GM12865 (cell line): ENCODE measurements around the gene RPRD1A.
"Not testable (repeated sequence)": the region's sequence is repeated elsewhere in the genome, so short reads cannot be mapped to it uniquely, and the experiment has no call there.

ENCODE experiments used
- DNase-seq: peaks from one replicate; pipeline ENCODE4 v3.0.0; 2010; ENCODE audit warnings: low read depth
- H3K4me3 ChIP-seq: 2 replicates; pipeline ENCODE4 v1.5.1; 2011; ENCODE audit warnings: mild to moderate bottlenecking, low read depth, low read length, control low read depth
- TF ChIP-seq, protein P1 (sequence below): IDR thresholded peaks from 2 replicates; pipeline ENCODE4 v1.5.1; 2011; ENCODE audit warnings: low read length, control low read depth, low read depth, inconsistent platforms; ENCODE audit not compliant: insufficient read depth; ENCODE audit errors: missing control alignments

RPRD1A gene

DNA sequence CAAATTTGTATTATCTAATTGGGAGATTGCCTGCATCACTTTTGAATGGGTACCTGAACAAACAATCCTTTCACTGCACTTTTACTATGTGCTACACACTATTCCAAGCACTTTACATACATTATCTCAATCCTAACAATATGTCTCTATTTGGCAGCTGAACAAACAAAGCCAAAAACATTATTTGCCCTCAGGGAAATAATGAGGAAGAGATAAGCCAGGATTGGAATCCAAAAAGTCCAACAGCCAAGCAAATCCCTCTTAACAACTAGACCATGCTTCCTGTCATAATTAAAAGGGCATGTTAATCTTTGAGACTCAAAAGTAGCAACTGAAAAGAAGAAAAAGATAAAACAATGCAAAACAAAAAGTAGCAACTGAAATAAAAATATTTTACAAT is 32.1 kb downstream of the RPRD1A start:
- DNase-seq, result no peak
- TF ChIP-seq, protein P1, sequence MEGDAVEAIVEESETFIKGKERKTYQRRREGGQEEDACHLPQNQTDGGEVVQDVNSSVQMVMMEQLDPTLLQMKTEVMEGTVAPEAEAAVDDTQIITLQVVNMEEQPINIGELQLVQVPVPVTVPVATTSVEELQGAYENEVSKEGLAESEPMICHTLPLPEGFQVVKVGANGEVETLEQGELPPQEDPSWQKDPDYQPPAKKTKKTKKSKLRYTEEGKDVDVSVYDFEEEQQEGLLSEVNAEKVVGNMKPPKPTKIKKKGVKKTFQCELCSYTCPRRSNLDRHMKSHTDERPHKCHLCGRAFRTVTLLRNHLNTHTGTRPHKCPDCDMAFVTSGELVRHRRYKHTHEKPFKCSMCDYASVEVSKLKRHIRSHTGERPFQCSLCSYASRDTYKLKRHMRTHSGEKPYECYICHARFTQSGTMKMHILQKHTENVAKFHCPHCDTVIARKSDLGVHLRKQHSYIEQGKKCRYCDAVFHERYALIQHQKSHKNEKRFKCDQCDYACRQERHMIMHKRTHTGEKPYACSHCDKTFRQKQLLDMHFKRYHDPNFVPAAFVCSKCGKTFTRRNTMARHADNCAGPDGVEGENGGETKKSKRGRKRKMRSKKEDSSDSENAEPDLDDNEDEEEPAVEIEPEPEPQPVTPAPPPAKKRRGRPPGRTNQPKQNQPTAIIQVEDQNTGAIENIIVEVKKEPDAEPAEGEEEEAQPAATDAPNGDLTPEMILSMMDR, result no peak
- no peak overlapping the region for H3K4me3 ChIP-seq

DNA sequence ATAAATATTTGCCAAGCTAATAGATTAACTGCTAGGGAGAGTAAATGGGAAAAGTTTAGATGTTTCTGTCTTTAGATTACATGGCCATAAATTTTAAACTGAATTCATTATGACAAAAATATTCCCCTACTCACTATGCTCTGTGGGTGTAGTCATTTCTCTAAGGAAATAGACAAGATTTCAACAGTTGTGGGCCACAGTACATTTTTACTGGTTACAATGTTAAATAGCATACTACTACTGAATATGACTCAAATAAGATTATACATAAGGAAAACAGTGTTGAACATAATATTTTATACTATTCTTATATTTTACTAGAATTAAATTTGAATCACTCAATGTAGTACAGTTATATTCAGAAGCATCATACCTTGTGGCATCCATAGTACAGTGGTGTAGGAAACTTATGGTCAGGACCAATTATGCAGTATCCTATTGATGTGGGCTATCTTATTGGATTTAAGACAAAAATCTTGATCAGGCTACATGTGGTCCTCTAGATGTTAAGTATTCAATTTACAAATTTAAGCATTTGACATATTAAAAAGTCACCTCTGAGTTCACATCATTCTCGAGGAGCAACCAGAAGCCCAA is 33.0 kb downstream of the RPRD1A start:
- TF ChIP-seq, protein P1, result no peak
- DNase-seq, result no peak
- no peak overlapping the region for H3K4me3 ChIP-seq

DNA sequence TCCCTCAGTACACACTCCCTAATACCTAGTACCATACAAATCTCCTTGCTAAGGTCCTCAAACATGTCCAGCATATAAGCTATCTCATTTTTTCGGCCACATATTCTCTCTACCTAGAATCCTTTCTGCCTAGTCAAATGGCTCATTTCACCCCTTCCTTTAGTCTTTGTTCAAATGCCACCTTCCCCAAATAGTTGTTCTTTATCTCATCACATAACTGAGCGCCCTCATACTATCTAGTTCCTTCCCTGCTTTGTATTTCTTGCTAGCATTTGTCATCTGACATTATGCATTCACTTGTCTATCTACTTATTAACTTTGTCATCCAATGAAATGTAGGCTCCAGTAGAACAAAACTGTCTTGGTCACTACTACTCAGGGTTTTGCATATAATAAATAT is 35.5 kb downstream of the RPRD1A start:
- TF ChIP-seq, protein P1, result no peak
- DNase-seq, result no peak
- H3K4me3 ChIP-seq, result no peak overlapping the region

DNA sequence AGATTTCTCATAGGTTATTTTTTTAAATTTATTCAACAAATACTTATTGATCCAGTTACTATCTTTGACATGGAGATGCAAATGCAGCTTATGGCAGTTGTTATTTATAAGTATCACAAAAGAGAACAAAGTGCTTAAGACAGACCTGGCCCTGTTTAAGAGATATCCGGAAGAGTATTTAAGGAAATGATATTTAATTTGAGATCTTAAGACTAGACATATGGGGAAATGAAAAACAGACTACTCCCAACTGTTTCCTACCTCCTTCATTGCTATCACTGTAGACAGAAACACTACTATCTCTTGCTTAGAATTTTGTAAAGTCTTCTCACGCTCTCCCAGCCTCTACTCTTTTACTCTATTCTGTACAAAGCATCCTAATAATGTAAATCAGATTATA is 36.0 kb downstream of the RPRD1A start:
- DNase-seq, result no peak
- no peak overlapping the region for H3K4me3 ChIP-seq

DNA sequence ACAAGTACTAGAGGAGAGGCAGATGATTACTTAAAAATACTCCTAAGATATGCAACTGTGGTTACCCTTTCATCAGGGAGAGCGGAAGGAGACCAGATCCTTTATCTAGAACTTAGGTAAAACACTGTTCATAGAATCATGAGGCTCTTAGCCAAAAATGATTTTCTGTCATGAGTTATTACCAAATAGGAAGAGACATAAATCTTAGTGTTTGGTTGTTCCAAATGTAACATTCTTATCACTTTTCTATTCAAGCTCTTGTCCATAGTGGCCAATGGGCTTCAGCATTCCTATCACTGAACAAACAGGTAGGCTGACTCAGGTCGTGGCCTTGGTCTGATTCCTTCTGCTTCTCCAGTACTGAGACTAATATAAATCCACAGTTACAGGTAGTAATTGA is 38.5 kb downstream of the RPRD1A start:
- no peak for DNase-seq
- TF ChIP-seq, protein P1, result no peak

More for the DNA sequence above, 36.0 kb downstream of the RPRD1A start:
- TF ChIP-seq, protein P1, result no peak

DNA sequence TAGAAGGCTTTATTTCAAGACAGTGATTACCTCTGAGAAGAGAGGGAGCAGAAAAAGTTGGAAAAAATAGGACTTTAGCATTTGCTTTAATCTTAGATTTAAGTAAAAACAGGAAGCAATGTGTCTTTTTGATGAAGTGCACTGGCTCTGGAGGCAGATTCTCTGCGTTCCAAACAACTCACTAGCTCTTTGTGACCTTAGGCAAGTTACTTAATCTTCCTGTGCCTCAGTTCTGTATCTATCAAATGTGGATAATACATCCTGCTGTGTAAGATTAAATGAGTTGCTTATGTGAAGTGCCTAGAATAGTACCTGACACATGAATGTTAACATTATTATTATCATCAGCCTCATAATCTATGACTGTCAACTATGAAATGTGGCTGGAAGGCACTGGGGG is 42.3 kb downstream of the RPRD1A start:
- TF ChIP-seq, protein P1, result no peak
- H3K4me3 ChIP-seq, result no peak overlapping the region
- no peak for DNase-seq

More for the DNA sequence above, 38.5 kb downstream of the RPRD1A start:
- H3K4me3 ChIP-seq, result no peak overlapping the region

DNA sequence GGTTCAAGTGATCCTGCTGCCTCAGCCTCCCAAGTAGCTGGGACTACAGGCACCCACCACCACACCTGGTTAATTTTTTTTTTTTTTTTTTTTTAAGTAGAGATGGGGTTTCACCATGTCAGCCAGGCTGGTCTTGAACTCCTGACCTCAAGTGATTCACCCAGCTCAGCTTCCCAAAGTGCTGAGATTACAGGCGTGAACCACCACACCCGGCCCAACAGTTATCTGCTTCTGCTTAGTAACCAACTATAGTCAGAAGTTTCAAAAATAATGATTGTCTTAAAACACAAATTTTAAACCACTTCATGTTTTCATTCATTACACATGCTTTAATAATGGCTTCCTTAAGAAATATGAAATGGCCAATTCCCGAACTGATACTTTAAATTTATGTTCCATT is 43.1 kb downstream of the RPRD1A start:
- DNase-seq, result not testable (repeated sequence)

DNA sequence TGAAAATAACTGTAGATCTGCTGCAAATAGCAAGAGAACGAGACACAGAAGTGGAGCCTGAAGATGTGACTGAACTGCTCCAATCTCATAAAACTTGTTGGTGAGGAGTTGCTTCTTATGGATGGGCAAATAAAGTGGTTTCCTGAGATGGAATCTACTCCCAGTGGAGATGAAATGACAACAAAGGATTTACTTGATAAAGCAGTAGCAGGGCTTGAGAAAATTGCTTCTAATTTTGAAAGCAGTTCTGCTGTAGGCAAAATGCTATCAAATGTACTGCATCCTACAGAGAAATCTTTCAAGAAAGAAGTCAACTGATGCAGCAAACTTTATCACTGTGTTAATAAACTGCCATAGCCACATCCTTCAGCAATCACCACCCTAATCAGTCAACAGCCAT is 44.0 kb downstream of the RPRD1A start:
- DNase-seq, result no peak
- TF ChIP-seq, protein P1, result no peak
- no peak overlapping the region for H3K4me3 ChIP-seq

More for the DNA sequence above, 43.1 kb downstream of the RPRD1A start:
- not testable (repeated sequence) for H3K4me3 ChIP-seq
